B cell (primary cell): ENCODE data around the gene HGS. TPM values are rescaled to one million over a fixed set of nuclear protein-coding genes. Genes with fewer than 3 reads are reported as not detected.

ENCODE experiments used
- ATAC-seq: fragments of 200-7000 bp; cut with Tn5 transposase; one replicate; pipeline ENCODE4 v1.10.0; 2021; ENCODE audit warnings: low read depth, mild to moderate bottlenecking, moderate number of reproducible peaks, moderate library complexity
- CTCF ChIA-PET: fragments of 350-600 bp; sonication (Branson Sonifier 250); formaldehyde crosslinking; loops from one replicate; lab custom pipeline; 2021; ENCODE audit warnings: antibody characterized with exemption, inconsistent platforms; lab: Charles Lee
- POLR2A ChIA-PET: fragments of 350-600 bp; sonication (Branson Sonifier 250); formaldehyde crosslinking; loops from one replicate; lab custom pipeline; 2021; ENCODE audit warnings: antibody characterized with exemption; lab: Charles Lee
- DNase-seq: peaks from one replicate; pipeline ENCODE4 v3.0.0; 2013
- H2AFZ ChIP-seq: 2 replicates; pipeline ENCODE4 v1.6.1; 2012; ENCODE audit warnings: mild to moderate bottlenecking, low read depth, low read length; ENCODE audit not compliant: insufficient read depth, poor library complexity, severe bottlenecking
- H3K27ac ChIP-seq, 2 donors: 1 replicate in 1 of 2; 2 replicates in 1 of 2; pipeline ENCODE4 v1.5.1; 2012 to 2013; ENCODE audit warnings: low read length in 2 of 2, mild to moderate bottlenecking in 2 of 2, moderate library complexity in 1 of 2
- H3K27me3 ChIP-seq, 4 experiments: fragments of 200-600 bp in 1 of 4; sonication (generic) in 1 of 4; replicated peaks in 1 of 4; 1 replicate in 2 of 4; 2 replicates in 2 of 4; pipeline versions ENCODE4 v1.6.1 to v1.7.0; 2013 to 2016; ENCODE audit warnings: low read length in 3 of 4, mild to moderate bottlenecking in 2 of 4, mixed read lengths in 1 of 4, moderate library complexity in 1 of 4; ENCODE audit not compliant: insufficient read depth in 4 of 4, control insufficient read depth in 3 of 4; ENCODE audit errors: control extremely low read depth in 1 of 4
- H3K36me3 ChIP-seq, 2 experiments: replicated peaks in 1 of 2; 1 replicate in 1 of 2; 2 replicates in 1 of 2; pipeline versions ENCODE4 v1.6.1 to v1.7.1; 2013; ENCODE audit warnings: low read length in 1 of 2; ENCODE audit not compliant: insufficient read depth in 2 of 2, control insufficient read depth in 1 of 2; ENCODE audit errors: control extremely low read depth in 1 of 2, extremely low read depth in 1 of 2
- H3K4me1 ChIP-seq, 2 donors: fragments of 200-600 bp in 1 of 2; sonication (generic) in 1 of 2; 1 replicate in 1 of 2; 2 replicates in 1 of 2; pipeline versions ENCODE4 v1.5.1 to v1.6.1; 2013 to 2017; ENCODE audit warnings: low read length in 2 of 2; ENCODE audit not compliant: control insufficient read depth in 2 of 2, insufficient read depth in 2 of 2
- H3K4me2 ChIP-seq: replicated peaks from 2 replicates; pipeline ENCODE3; 2012; ENCODE audit warnings: mild to moderate bottlenecking, low read depth, low read length; ENCODE audit not compliant: poor library complexity, severe bottlenecking
- H3K4me3 ChIP-seq, 5 experiments: fragments of 200-600 bp in 1 of 5; sonication (generic) in 1 of 5; 1 replicate in 3 of 5; 2 replicates in 2 of 5; pipeline versions ENCODE4 v1.5.1 to v1.7.0; 2011 to 2016; ENCODE audit warnings: low read length in 4 of 5, mild to moderate bottlenecking in 4 of 5, low read depth in 2 of 5, control low read depth in 1 of 5, moderate library complexity in 1 of 5; ENCODE audit not compliant: insufficient read depth in 1 of 5; ENCODE audit errors: control extremely low read depth in 1 of 5, extremely low read depth in 1 of 5
- H3K79me2 ChIP-seq: fragments of 200-600 bp; sonication (generic); one replicate; pipeline ENCODE4 v1.6.0; 2016; ENCODE audit warnings: low read length; ENCODE audit not compliant: control insufficient read depth, insufficient read depth
- H3K9ac ChIP-seq: fragments of 200-600 bp; sonication (generic); 2 replicates; pipeline ENCODE4 v1.6.1; 2017; ENCODE audit warnings: mild to moderate bottlenecking, low read length, moderate library complexity
- H3K9me3 ChIP-seq, 3 donors: one replicate each; pipeline versions ENCODE4 v1.6.1 to v1.7.1; 2013; ENCODE audit warnings: low read length in 2 of 3; ENCODE audit not compliant: control insufficient read depth in 2 of 3, insufficient read depth in 1 of 3; ENCODE audit errors: control extremely low read depth in 1 of 3
- H4K20me1 ChIP-seq: 2 replicates; pipeline ENCODE4 v1.6.0; 2012; ENCODE audit warnings: mild to moderate bottlenecking, low read length; ENCODE audit not compliant: insufficient read depth, control insufficient read depth, poor library complexity, severe bottlenecking
- H3K27ac Mint-ChIP-seq: one replicate; pipeline ENCODE4 v1.8.0; 2021; ENCODE audit warnings: mixed read lengths
- H3K27me3 Mint-ChIP-seq: one replicate; pipeline ENCODE4 v1.8.0; 2021; ENCODE audit warnings: mixed read lengths
- H3K4me1 Mint-ChIP-seq: one replicate; pipeline ENCODE4 v1.8.0; 2021; ENCODE audit warnings: mixed read lengths
- H3K4me3 Mint-ChIP-seq: one replicate; pipeline ENCODE4 v1.8.0; 2021; ENCODE audit warnings: mixed read lengths
- H3K9me3 Mint-ChIP-seq: one replicate; pipeline ENCODE4 v1.8.0; 2022; ENCODE audit warnings: mixed read lengths; ENCODE audit not compliant: insufficient read depth
- CTCF ChIP-seq: fragments of 200-600 bp; IDR thresholded peaks from one replicate; pipeline ENCODE4 v1.8.0; 2022; ENCODE audit warnings: antibody characterized with exemption, mild to moderate bottlenecking
- EZH2 ChIP-seq: IDR thresholded peaks from 2 replicates; pipeline ENCODE4 v1.6.1; 2012; ENCODE audit warnings: borderline replicate concordance, low read depth, mild to moderate bottlenecking, moderate library complexity, low read length; ENCODE audit not compliant: insufficient read depth, poor library complexity, severe bottlenecking
- WGBS: methylation state at CpG from one replicate; pipeline ENCODE4 v1.1.5; 2013; ENCODE audit warnings: missing lambda C conversion rate; ENCODE audit not compliant: insufficient coverage; 5-methylcytosine and 5-hydroxymethylcytosine counted together
- intact Hi-C: fragments of 100-400 bp; cut with micrococcal nuclease; formaldehyde crosslinking; loops from one replicate; pipeline ENCODE4 v1.10.0; 2022
- polyA plus RNA-seq: library from polyadenylated mRNA; depleted of rRNA; stranded (reverse); fragments of >200 nt; gene quantifications from 2 replicates; pipeline ENCODE4 v1.2.3, GENCODE V29; 2012
- total RNA-seq, 2 donors: library from RNA; stranded (reverse); fragments of 120-200 nt in 1 of 2; gene quantifications; 1 replicate in 1 of 2; 2 replicates in 1 of 2; pipeline versions ENCODE4 v1.2.3 to v1.2.4, GENCODE V29; 2013 to 2022

The HGS gene
- total and polyA plus RNA-seq, 2 donors (not counting 1 experiment from before 2014, with no cell fraction given): 184 to 220 TPM

GRCh38 chr17:81712468-81713003, 28.7 kb downstream of the HGS start:
- Histone ChIP-seq H3K27me3 (peaks cover 0 to 3% (median 0%) of the 10 kb centered on the region in 4 experiments), H3K4me2 (peak overlapping the region; percentile 95), H3K79me2 (no peaks in the 10 kb centered on the region), H4K20me1 (no peaks in the 10 kb centered on the region), H3K27ac (no peak overlapping the region), H3K4me1 (peaks cover 15 to 25% of the 10 kb centered on the region in 2 donors), H3K4me3 (peak overlapping the region in 4 of 5 experiments; percentile 35 to 80 (median 62)), H2AFZ (peak overlapping the region; percentile 86), H3K36me3 (peaks cover 0 to 5% of the 10 kb centered on the region in 2 experiments), H3K9me3 (no peaks in the 10 kb centered on the region), H3K9ac (peak overlapping the region; percentile 70)
- peaks cover 12% of the 10 kb centered on the region for H3K4me1 Mint-ChIP-seq
- WGBS: 7% methylated on average over 35 of the region's 41 CpGs
- intact Hi-C loops: loop anchor here (1.0 to 2.0 kb wide), 4 partner anchors 9 to 200 kb away; partner anchors contain the start of genes ACTG1, ARL16, MRPL12 and P4HB
- H3K4me3 Mint-ChIP-seq: peak overlapping the region; percentile 89
- peak overlapping the region; percentile 78 for H3K27ac Mint-ChIP-seq
- H3K9me3 Mint-ChIP-seq: no peaks in the 10 kb centered on the region
- POLR2A ChIA-PET: interaction anchor here (0.7 to 1.2 kb wide), 2 partner anchors 10 to 209 kb away, joined by 3 to 4 read pairs; no protein-coding TSS in a partner anchor
- no peak for TF ChIP-seq CTCF
- TF ChIP-seq EZH2: no peak
- CTCF ChIA-PET: no interaction called here
- DNase-seq (peak; percentile 50), ATAC-seq (peak; percentile 5)
- no peaks in the 10 kb centered on the region for H3K27me3 Mint-ChIP-seq

- Histone ChIP-seq H3K27ac (no peak overlapping the region), H3K79me2 (no peaks in the 10 kb centered on the region), H3K4me3 (peak overlapping the region in 2 of 5 experiments; percentile 58 to 67), H3K27me3 (peaks cover 0 to 3% (median 0%) of the 10 kb centered on the region in 4 experiments), H3K9ac (peak overlapping the region; percentile 70), H3K4me2 (peak overlapping the region; percentile 95), H3K36me3 (no peaks in the 10 kb centered on the region), H2AFZ (peak overlapping the region; percentile 86), H4K20me1 (no peaks in the 10 kb centered on the region), H3K4me1 (peaks cover 15 to 25% of the 10 kb centered on the region in 2 donors), H3K9me3 (no peaks in the 10 kb centered on the region)
- H3K9me3 Mint-ChIP-seq: no peaks in the 10 kb centered on the region
- ATAC-seq: no peak
- TF ChIP-seq CTCF: no peak
- no peak for TF ChIP-seq EZH2
- H3K4me3 Mint-ChIP-seq: peak overlapping the region; percentile 89
- CTCF ChIA-PET: no interaction called here
- intact Hi-C loops: loop anchor here (2.0 kb wide), 2 partner anchors 30 to 200 kb away; partner anchors contain the start of genes ACTG1 and ARL16
- H3K27ac Mint-ChIP-seq: peak overlapping the region; percentile 78
- WGBS: 77% methylated on average over 18 of the region's 18 CpGs
- H3K4me1 Mint-ChIP-seq: peaks cover 12% of the 10 kb centered on the region
- POLR2A ChIA-PET: interaction anchor here (0.7 to 1.2 kb wide), 2 partner anchors 11 to 209 kb away, joined by 3 to 4 read pairs; no protein-coding TSS in a partner anchor
- DNase-seq: no peak
- H3K27me3 Mint-ChIP-seq: no peaks in the 10 kb centered on the region
Observed at GRCh38 chr17:81713004-81713555, 29.3 kb downstream of the HGS start.
